Measurements from ENCODE around the gene SLAMF9.

SLAMF9 gene

DNA sequence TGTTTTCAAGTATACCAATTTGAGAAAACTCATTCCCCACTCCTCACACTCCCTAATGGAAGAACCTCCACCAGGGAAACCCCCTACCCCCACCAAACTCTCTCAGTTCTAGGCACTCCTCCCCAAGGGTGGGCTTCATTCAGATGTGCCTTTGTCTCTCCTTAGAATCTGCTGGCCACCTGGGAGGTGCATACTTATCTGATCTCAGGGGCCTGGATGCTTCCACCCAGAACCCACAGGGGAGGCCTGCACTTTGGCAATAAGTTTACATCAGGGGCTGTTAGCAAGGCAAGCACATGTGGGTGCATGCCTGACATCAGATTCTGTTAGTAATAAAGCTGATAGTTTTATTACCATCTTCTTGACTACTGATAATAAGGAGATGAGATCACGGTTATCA, 32.5 kb upstream of the SLAMF9 start:
- Histone ChIP-seq H3K4me1 (ENCODE audit: insufficient read depth, low read length, poor library complexity, severe bottlenecking) (peaks cover 6% of the 10 kb centered on the region), H3K36me3 (ENCODE audit: insufficient read depth, low read length) (no peaks in the 10 kb centered on the region), H2AFZ (ENCODE audit: low read length) (no peak overlapping the region), H3K4me3 (ENCODE audit: low read length, poor library complexity, severe bottlenecking) (no peak overlapping the region), H3K4me2 (ENCODE audit: low read depth, low read length, poor library complexity, severe bottlenecking) (no peak overlapping the region), H3K9ac (ENCODE audit: low read depth, low read length, poor library complexity, severe bottlenecking) (no peak overlapping the region), H3K79me2 (ENCODE audit: insufficient read depth, low read length) (no peaks in the 10 kb centered on the region), H3K27me3 (ENCODE audit: insufficient read depth, low read length, poor library complexity, severe bottlenecking) (no peaks in the 10 kb centered on the region), H3F3A (ENCODE audit: low read depth) (no peaks in the 10 kb centered on the region), H4K20me1 (ENCODE audit: insufficient read depth, low read length, poor library complexity, severe bottlenecking) (no peaks in the 10 kb centered on the region), H3K9me3 (ENCODE audit: insufficient read depth, low read depth, low read length) (no peaks in the 10 kb centered on the region), H3K9me2 (replicated peaks; ENCODE audit: low read depth, low read length) (no peaks in the 10 kb centered on the region)
- TF ChIP-seq CTCF (conservative IDR thresholded peaks at IDR 0.05; ENCODE audit: low read length) = no peak

- no peaks in the 10 kb centered on the region for H3K27me3 ChIP-seq (ENCODE audit: insufficient read depth, low read length, poor library complexity, severe bottlenecking)
- H3K9me3 ChIP-seq (ENCODE audit: insufficient read depth, low read depth, low read length) = no peaks in the 10 kb centered on the region
- no peak overlapping the region for H3K9ac ChIP-seq (ENCODE audit: low read depth, low read length, poor library complexity, severe bottlenecking)
- no peak overlapping the region for H2AFZ ChIP-seq (ENCODE audit: low read length)
- no peaks in the 10 kb centered on the region for H3K79me2 ChIP-seq (ENCODE audit: insufficient read depth, low read length)
- H3F3A ChIP-seq (ENCODE audit: low read depth) = no peaks in the 10 kb centered on the region
- no peaks in the 10 kb centered on the region for H3K36me3 ChIP-seq (ENCODE audit: insufficient read depth, low read length)
- H3K4me1 ChIP-seq (ENCODE audit: insufficient read depth, low read length, poor library complexity, severe bottlenecking) = peaks cover 3% of the 10 kb centered on the region
- no peaks in the 10 kb centered on the region for H3K9me2 ChIP-seq (replicated peaks; ENCODE audit: low read depth, low read length)
- no peaks in the 10 kb centered on the region for H4K20me1 ChIP-seq (ENCODE audit: insufficient read depth, low read length, poor library complexity, severe bottlenecking)
- TF ChIP-seq EZH2phosphoT487 (IDR thresholded peaks at IDR 0.05; ENCODE audit: borderline replicate concordance) = no peak
- no peak for TF ChIP-seq CTCF (conservative IDR thresholded peaks at IDR 0.05; ENCODE audit: low read length)
- no peak overlapping the region for H3K4me3 ChIP-seq (ENCODE audit: low read length, poor library complexity, severe bottlenecking)
- H3K4me2 ChIP-seq (ENCODE audit: low read depth, low read length, poor library complexity, severe bottlenecking) = no peak overlapping the region
Observed at GRCh38 chr1:159986093-159986492, 32.1 kb upstream of the SLAMF9 start.

DNA sequence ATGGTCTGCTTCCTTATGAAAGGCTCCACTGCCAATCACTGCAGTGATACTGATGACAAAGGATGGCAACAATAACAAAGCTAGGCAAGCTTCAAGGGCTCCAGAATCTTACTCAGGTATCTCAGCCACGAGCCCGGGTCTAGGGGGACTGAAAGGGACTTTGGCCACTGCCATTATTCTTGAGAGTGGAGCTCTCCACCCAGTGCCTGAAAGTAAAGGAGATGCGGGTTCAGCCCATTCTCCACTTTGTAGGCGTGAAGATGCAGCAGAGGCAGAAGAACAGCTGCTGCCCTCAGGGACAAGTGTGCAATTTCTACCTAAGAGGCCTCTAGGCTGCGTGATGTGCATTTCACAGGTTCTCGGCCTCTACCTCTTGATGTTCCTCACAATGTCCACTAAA, 31.4 kb upstream of the SLAMF9 start:
- H2AFZ ChIP-seq (ENCODE audit: low read length) = no peak overlapping the region
- no peaks in the 10 kb centered on the region for H3K27me3 ChIP-seq (ENCODE audit: insufficient read depth, low read length, poor library complexity, severe bottlenecking)
- H3K9ac ChIP-seq (ENCODE audit: low read depth, low read length, poor library complexity, severe bottlenecking) = no peak overlapping the region
- no peaks in the 10 kb centered on the region for H4K20me1 ChIP-seq (ENCODE audit: insufficient read depth, low read length, poor library complexity, severe bottlenecking)
- H3K9me3 ChIP-seq (ENCODE audit: insufficient read depth, low read depth, low read length) = no peaks in the 10 kb centered on the region
- no peaks in the 10 kb centered on the region for H3K79me2 ChIP-seq (ENCODE audit: insufficient read depth, low read length)
- H3F3A ChIP-seq (ENCODE audit: low read depth) = no peaks in the 10 kb centered on the region
- no peak overlapping the region for H3K4me3 ChIP-seq (ENCODE audit: low read length, poor library complexity, severe bottlenecking)
- no peaks in the 10 kb centered on the region for H3K4me1 ChIP-seq (ENCODE audit: insufficient read depth, low read length, poor library complexity, severe bottlenecking)
- no peak overlapping the region for H3K4me2 ChIP-seq (ENCODE audit: low read depth, low read length, poor library complexity, severe bottlenecking)
- no peak for TF ChIP-seq CTCF (conservative IDR thresholded peaks at IDR 0.05; ENCODE audit: low read length)
- TF ChIP-seq EZH2phosphoT487 (IDR thresholded peaks at IDR 0.05; ENCODE audit: borderline replicate concordance) = no peak
- no peaks in the 10 kb centered on the region for H3K36me3 ChIP-seq (ENCODE audit: insufficient read depth, low read length)
- no peaks in the 10 kb centered on the region for H3K9me2 ChIP-seq (replicated peaks; ENCODE audit: low read depth, low read length)
